GM21381 (cell line): ENCODE results near the gene KLHL22.
A peak's percentile ranks its signal among the peaks of the same experiment; 100 is the strongest.
"Not testable (repeated sequence)": the region's sequence is repeated elsewhere in the genome, so short reads cannot be mapped to it uniquely, and the experiment has no call there.

Source experiments
- ATAC-seq: cut with Tn5 transposase; IDR thresholded peaks from one replicate; pipeline ENCODE4 v1.9.1; 2021; ENCODE audit warnings: mild to moderate bottlenecking, moderate library complexity; ENCODE audit not compliant: unreplicated experiment

Gene KLHL22

GRCh38 chr22:20405291-20405930 is 90.2 kb downstream of the KLHL22 start:
- ATAC-seq = no peak

DNA sequence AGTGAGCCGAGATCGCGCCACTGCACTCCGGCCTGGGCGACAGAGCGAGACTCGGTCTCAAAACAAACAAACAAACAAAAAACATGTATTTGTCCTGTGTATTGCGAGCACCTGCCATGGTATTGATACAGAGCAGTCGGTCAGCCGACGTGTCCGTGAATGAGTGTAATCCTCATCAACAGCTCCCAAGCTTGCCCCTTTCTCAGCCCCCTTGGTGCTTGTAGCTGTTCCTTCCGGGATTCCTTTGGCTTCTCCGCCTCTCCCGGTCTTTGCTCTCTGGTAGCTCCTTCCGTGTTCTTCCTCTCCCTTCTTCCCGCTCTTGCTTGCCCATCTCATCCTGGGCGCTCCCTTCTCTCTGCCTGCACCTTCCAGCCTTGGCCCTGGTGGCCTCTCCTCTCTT is 90.7 kb downstream of the KLHL22 start:
- no peak for ATAC-seq

GRCh38 chr22:20403779-20404140 is 91.8 kb downstream of the KLHL22 start:
- no peak for ATAC-seq

DNA sequence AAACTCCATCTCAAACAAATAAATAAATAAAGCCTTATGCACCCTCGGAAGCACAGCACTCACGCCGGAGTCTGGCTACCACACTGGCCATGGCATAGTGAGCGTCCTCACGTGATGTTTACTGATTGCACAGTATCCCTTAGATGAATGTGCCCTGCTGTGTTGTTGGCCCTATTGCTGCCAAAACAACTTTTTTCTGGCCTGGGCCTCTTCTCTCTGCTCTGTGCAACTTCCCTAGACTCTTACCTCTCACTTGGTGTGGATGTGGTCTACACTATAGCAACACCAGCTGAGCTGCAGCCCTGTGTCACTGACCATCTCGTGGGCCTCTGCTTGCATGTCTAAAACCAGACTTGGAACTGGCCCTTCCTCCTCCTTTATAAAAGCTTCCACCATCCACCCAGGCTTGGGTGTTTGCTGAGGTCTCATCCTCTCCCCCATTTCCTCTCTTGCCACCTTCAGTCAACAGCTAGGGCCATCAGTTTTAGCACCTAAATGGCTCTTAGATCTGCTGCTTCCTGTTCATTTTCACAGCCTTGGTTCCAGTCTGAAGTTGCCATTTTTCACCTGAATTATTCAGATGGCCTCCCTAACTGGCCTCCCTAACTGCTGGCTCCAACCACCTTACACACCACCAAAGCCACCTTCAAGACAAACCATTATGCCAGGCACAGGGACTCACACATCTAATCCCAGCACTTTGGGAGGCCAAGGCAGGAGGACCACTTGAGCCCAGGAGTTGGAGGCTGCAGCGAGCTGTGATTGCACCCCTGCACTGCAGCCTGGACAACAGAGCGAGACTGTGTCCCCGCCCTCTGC is 92.4 kb downstream of the KLHL22 start:
- ATAC-seq = no peak

DNA sequence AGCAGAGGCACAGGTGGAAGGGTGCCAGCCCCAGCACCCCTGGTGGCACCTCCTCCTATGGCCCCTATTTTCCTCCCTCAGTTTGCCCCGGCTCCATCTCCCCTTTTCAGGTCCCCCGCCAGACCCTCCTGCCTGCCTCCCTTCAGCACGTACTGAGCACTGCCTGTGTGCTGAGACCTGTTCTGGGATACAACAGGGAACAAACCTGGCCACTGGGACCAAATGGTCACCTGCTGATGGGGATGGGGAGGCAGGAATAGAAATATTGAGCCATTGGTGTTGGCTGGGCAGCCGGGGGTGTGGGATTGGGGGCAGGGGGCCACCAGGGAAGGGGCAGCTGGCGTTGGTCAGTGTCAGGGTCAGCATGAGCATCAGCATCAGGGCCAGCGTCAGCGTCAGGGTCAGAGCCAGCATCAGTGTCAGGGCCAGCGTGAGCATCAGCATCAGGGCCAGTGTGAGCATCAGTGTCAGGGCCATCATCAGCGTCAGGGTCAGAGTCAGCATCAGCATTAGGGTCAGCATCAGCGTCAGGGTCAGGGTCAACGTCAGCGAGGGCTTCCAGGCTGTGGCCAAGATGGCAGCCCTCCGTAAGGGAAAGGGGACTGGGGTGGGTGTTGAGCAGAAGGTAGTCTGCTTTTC is 94.1 kb downstream of the KLHL22 start:
- no peak for ATAC-seq

DNA sequence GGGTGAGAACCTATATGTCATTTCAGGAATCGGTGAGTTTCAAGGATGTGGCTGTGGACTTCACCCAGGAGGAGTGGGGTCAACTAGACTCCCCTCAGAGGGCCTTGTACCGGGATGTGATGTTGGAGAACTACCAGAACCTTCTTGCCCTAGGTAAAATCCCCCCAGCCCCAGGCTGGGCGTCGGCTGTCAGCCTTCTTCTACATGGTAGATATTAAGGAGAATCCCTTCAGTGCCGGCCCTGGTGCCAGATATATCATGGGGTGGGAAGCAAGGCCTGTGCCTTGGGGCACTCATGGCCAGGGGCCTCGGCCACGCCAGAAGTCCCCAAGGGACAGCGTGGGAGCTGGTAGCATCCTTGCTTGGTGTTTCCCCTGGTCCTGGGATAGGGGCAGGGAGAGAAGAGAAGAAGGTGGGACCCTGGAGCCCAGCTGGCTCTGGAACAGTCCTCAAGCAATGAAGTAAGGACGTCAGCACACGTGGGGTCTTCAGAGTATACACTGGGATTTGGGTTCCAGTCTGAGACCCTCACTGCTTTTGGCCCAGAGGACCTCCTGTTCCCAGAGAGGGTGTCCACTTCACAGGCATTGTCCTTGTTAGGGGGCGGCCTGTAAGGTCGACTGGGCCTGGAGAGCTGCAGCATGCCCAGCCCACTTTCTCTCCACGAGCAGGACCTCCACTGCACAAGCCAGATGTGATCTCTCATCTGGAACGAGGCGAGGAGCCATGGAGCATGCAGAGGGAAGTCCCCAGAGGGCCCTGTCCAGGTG is 94.8 kb downstream of the KLHL22 start:
- ATAC-seq = no peak

DNA sequence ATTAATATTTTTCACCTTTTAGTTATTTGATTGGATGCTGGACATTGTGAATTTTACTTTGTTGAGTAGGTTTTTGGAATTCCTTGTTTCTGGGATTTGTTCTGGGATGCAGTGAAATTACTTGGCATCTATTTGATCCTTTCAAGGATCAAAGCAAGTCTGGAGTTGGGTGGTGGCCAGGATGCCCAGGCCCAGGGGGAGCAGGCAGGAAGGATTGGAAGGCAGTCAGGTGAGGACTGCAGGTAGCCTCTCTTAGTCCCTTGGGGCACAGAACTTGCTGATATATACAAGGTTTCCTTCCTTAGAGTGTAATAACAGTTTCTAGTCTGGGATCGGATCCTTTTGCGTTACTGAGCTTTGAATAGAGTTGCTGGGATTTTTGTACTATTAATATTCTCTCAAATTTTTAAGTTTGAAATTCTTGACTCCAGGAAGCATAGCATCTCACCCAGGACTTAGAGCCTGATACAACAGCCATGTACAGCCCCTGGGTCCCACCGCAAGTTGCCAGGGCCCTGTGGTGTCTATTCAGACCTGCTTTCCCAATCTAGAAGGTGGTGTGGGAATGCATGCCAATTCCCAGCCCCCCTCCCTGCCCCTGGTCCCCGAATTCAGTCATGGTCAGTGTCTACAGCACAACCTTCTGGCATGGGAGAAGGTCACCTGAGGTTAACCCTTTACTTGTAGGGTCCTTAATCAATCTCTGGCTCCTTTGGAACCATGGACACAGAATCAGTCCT is 95.6 kb downstream of the KLHL22 start:
- no peak for ATAC-seq

GRCh38 chr22:20398420-20398819 is 97.2 kb downstream of the KLHL22 start:
- ATAC-seq = no peak

DNA sequence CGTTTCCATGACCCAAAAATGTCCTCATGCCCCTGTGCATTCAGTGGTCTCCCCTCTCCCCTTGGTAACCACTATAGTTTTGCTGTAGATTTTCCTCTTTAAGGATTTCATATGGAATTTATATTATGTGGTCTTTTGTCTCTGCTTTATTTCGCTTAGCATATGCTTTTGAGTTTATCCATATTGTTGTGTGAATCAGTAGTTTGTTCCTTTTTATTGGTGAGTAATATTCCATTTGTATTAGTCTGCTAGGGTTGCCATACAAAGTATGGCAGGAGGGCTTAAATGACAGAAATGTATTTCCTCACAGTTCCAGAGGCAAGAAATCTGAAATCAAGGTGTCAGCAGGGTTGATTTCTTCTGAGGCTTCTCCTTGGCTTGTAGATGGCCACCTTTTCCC is 98.1 kb downstream of the KLHL22 start:
- no peak for ATAC-seq

GRCh38 chr22:20396639-20397038 is 99.0 kb downstream of the KLHL22 start:
- ATAC-seq = no peak

DNA sequence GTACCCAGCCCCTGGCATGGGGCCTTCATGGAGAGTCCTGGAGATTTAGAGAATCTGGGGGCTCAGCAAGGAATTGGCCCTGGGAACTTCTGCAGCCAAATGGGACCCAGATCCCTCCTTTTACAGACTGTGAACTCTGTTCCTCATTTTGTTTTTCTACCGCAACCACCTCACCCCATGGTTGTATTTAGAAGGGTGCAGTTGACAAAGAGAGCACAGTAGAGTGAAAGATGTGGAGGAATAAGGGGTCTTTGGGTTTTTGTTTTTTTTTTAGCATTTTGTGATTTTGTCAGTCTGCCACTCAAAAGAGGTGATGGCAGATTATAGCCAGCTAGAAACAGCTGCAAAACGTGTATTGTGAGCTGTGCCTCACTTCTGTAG is 99.7 kb downstream of the KLHL22 start:
- ATAC-seq = no peak

DNA sequence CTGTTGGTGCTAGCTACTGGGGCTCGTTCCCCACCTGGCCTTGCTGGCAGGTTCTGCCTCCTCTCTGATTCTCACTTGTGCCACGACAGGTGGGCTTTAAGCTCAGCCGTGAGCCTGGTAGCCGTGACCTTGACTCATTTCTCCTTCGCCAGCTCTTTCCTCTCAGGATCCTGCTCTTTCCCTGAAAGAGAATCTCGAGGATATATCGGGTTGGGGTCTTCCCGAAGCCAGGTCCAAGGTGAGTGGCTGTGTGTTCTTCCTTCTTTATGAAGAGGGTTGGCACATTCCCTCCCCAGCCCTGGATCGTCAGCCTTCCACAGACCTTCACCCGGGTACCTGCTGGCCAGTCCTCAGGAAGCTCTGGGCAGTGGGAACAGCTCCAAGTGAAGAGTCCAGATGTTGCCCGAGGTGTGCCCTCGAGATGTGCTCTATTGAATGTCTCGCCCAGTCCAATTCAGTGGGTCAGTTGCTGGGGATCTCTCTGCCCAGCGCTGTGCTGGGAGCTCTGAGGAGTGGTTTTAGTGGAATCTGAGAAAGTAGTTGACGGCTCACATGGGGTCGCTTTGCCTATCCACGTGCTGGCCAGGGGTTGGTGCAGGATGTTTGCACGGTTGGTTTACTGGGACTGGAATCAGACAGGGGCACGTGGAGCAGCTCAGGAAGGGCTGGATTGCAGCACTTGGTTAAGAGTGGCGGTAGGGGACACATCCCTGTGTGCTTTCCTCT is 100.3 kb downstream of the KLHL22 start:
- no peak for ATAC-seq

- ATAC-seq = peak; percentile 76
Measured at GRCh38 chr22:20393705-20394476, 101.7 kb downstream of the KLHL22 start, which contains the start of gene ZNF74. Gene ZNF74, plus strand, starts transcription at chr22:20394151. Its CDS starts 478 bp downstream, at chr22:20394629.

DNA sequence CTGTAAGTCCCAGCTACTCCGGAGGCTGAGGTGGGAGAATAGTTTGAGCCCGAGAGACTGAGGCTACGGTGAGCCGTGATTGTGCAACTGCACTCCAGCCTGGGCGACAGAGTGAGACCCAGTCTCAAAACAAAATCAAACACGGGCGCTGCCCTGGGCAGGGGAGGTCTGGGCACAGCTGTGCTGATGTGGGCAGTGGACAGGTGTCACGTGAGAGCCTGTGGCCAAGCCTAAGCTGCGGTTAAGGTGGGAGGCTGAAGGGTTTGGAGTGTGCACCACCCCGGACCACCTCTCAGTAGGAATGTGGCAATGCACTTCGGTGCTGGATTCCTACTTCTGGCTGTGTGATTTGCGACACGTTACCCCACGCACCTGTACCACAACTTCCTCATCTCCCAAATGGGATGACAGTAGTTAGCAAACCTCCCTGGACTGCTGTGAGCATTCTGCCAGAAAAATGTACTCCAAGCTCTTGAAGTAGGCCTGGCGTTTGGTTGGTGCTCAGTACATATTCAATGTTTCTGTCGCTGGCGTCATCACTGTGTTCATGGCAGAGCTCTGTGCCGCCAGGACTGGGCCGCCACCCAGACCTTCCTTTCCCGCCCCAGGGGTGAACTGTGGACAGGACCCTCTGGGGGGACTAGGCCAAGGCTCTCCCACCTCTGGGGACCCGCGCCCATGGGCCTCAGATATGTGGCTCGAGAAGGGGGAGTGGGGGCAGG is 102.5 kb downstream of the KLHL22 start:
- ATAC-seq = peak; percentile 16

DNA sequence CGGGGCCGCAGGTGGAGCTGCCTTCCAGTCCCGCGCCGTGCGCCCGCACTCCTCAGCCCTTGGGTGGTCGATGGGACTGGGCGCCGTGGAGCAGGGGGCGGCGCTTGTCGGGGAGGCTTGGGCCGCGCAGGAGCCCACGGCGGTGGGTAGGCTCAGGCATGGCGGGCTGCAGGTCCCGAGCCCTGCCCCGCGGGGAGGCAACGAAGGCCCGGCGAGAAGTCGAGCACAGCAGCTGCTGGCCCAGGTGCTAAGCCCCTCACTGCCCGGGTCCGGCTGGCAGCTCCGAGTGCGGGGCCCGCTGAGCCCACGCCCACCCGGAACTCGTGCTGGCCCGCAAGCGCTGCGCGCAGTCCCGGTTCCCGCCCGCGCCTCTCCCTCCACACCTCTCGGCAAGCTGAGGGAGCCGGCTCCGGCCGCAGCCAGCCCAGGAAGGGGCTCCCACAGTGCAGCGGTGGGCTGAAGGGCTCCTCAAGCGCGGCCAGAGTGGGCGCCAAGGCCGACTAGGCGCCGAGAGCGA is 103.2 kb downstream of the KLHL22 start:
- not testable (repeated sequence) for ATAC-seq
